Amniotic stem cell (primary cell): ENCODE results near the gene TH.
"Not testable (repeated sequence)": the region's sequence is repeated elsewhere in the genome, so short reads cannot be mapped to it uniquely, and the experiment has no call there.

Source experiments
- DNase-seq: peaks from one replicate; lab custom pipeline; 2025; lab: John Stamatoyannopoulos, UW

The TH gene

DNA sequence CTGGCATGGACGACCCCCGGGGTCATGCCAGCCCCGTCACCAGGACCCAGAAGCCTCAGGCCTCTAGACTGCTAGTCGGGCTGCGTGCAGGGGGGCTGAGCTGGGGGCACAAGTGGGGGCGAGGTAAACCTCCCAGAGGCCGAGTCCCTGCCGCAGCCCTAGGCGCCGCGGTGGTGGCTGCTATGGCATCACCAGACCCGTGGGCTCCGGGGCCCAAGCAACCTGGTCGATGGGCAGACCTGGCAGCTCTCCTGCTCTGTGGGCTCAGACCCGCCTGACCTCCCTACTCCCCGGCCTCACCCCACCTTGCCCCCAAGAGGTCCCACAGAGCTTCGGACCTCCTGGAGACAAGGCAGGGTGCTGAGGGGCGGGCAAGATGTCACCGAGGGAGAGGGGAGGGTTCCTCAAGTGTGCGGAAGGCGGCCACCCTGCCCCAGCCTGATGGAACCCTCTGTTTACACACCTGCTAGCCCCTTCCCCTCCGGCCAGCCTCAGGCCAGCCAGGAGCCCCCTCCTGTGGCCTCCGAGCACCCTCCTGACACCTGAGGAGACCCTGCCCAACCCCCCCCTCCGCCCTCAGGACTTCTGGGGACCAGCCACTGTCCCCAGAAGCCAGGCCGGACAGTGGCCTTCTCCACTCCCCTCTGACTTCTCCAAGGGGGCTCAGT is 41.8 kb downstream of the TH start:
- no peak for DNase-seq

DNA sequence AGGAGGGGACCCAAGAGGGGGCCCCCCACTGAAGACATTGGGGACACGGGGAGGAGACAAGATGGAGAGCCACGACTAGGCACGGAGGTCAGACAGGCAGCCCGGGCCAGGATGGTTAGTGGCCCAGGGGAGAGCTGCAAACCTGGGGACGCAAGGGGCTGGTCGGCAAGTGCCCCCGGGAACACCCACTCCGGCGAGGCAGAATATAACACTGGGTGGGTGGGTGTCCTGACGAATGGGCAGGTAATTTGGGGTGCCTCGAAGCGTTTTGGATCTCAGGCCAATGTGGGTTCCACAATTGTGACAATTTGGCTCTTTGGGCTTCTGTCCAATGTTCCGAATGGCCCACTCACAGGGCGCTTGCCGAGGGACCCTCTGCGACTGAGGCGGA is 42.3 kb downstream of the TH start:
- DNase-seq = no peak

DNA sequence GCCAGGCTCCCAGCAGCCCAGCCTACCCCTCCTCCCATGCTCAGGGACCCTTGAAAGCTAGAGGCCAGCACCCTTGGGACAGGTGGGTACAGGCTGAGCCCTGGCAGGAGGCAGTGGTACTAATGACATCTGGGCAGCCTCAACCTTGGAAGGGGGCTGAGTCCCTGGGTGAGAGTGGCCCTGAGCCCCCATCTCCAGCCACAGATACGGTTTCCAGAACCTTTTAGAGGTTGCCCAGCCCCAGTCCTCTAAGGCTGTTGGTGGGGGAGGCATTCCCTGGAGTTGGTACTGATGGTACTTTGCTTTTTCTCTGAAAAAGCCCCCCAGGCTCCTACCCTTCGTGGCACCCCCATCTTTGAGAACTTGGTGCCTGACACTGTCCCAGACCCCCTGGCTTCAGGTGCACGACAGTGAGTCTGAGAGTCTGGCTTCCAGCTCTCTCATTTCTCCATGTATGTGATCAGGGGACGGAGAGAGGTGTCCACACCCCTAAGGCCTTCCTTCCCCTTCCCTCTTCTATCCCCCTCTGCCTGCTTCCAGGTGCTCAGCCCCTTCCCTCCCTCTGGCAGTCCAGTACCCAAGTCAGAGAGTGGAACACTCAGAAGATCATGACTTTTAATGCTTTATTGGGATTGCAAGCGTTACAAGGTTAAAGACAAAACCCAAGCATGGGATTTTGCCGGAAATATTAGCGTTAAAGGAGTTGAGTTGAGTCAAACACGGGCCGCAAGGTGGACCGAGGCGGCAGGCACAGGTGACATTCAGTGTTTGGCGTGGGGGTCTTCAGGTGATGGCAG is 42.9 kb downstream of the TH start:
- no peak for DNase-seq

DNA sequence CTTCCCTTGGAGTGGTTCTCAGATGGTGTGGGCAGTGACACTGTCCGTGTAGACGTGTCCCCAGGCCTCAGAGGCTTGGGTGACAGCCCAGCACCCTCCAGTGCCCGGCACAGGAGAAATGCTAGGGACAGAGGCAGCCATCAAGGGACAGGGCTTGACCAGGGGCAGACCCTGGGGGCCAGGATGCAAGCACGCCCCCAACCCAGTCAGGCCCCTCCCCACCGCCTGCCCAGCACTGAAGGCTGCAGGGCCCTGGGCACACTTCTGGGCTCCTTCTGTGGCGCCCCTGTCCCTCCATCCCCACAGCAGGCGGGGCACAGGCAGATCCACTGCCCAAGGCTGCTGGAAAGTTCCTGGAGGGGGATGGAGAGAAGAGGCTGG is 43.5 kb downstream of the TH start:
- DNase-seq = no peak

DNA sequence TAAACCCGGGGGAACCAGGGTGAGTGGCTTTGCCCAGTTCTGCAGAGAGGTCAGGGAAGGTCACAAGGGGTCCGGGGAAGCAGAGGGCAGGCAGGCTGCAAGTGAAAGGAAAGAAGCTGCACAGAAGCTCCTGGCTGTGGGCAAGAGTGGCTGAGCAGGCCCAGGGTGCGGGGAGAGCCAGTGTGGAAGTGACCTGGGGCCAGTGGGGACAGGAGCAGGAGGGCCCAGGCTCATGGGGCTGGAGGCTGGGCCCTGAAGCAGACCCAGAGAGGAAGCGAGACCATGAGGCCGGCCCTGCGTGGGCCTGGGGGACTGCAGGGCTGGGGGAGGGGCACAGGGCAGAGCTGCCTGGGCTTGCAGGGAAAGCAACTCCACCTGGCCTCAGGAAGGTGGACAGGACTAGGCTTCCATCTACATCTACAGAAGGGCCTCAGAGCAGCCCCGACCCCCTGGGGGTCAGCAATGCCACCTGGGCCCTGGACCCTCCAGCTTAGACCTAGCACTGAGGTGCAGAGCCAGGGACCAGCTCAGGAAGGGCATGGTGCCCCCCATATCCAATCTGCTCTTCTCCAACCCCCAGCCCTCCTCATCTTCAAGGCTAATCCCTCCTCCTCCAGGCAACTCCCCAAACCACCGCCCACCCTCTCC is 44.0 kb downstream of the TH start:
- no peak for DNase-seq

DNA sequence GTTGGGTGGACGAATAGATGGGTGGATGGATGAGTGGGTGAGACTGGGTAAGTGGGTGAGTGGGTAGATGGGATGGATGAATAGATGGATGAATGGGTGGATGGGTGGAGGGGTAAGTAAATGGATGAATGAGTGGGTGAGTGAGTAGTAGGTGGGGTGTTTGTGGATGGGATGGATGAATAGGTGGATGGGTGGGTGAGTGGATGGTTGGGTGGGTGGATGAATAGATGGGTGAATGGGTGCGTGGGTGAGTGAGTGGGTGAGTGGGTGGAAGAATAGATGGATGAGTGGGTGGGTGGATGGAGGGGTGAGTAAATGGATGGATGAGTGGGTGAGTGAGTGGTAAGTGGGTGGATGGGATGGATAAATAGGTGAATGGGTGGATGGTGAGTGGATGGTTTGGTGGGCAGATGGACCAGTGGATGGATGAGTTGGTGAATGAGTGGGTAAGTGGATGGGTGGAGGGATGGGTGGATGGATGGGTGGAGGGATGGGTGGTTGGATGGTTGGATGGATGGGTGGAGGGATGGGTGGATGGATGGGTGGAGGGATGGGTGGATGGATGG is 45.0 kb downstream of the TH start:
- no peak for DNase-seq

DNA sequence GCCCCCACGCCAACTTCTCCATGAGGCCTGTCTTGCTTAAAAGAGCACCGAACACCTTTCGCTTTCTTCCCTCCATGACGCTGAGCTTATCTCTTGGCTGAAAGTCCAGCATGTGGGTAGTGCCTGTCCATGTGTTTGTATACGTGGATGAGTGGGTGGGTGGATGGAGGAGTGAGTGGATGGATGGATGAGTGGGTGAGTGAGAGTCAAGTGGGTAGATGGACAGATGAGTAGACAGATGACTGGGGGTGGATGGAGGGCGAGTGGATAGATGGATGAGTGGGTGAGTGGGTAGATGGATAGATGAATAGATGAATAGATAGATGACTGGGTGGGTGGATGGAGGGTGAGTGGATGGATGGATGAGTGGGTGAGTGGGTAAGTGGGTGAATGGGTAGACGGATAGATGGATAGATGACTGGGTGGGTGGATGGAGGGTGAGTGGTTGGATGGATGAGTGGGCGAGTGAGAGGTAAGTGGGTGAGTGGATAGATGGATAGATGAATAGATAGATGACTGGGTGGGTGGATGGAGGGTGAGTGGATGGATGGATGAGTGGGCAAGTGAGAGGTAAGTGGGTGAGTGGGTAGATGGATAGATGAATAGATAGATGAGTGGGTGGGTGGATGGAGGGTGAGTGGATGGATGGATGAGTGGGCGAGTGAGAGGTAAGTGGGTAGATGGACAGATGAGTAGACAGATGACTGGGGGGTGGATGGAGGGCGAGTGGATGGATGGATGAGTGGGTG is 46.7 kb downstream of the TH start:
- not testable (repeated sequence) for DNase-seq

DNA sequence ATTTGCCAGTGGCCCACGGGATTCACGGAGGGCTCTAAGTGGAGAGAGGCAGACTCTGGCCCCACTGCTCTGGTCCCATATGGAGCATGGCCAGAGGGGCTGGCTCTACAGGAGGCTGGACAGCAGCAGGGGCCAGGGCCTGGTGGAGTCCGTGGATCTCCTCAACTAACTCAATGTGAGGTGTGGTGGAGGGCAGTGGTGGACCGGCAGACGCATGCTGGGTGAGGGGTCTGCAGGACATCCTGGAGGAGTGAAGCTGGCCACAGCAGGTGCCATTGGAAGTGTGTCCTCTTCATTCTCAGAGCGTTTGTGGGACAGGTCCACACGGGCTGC is 48.0 kb downstream of the TH start:
- DNase-seq = no peak

DNA sequence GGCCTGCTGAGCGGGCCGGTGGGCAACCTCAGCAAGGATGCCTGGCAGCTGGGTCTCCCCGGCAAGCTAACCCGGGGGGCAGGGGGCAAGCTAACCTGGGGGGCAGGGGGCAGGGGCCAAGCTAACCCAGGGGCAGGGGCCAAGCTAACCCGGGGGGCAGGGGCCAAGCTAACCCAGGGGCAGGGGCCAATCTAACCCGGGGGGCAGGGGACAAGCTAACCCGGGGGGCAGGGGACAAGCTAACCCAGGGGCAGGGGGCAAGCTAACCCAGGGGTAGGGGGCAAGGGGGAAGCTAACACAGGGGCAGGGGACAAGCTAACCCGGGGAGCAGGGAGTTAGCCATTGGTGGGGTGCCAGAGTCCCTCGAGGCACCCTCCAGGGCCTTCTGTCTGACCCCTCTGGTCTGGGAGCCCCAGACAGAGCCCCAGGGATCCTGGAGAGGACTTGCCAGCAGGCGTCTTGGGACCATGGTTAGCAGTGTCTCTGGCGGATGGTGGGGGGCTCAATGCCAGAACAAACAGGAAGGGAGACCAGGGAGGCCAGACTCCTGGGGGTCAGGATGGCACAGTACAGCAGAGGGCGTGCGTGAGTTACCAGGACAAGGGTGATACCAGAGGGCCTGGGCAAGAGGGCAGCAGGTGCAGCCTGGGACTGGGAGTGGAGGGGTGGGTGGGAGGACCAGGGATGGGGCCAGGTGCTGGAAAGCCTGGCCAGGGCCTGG is 48.5 kb downstream of the TH start:
- DNase-seq = no peak

DNA sequence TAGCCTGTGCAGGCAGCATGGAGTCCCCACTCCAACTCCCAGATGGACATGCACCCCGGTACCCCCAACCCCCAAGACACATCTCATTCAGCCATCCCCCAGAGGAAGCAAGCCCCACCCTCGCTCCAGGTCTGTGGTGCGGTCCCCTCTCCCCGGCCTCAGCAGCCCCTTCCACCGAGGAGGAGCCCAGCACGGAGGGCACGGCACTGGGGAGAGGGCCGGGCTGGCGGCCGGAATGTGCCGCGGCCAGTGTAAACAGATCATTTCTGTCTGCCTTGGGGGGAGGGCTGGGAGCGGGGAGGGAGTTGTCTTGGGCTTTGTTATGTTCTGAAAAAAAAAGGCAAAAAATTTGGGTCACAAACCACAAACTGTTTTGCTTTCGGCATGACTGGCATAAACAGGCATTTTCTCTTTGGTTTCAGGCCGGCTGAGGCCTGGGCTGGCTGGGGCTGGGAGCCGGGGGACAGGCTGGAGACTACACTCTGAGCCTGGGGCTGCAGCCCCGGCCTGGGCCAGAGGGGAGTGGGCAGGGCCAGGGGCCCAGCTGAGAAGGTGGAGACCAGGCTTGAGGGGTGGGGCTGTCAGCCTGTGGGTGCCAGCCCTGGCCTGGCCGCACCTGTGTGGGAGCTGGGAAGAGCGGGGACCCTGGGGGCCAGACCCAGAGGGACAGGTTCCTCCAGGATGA is 49.3 kb downstream of the TH start:
- DNase-seq = peak; percentile 52

DNA sequence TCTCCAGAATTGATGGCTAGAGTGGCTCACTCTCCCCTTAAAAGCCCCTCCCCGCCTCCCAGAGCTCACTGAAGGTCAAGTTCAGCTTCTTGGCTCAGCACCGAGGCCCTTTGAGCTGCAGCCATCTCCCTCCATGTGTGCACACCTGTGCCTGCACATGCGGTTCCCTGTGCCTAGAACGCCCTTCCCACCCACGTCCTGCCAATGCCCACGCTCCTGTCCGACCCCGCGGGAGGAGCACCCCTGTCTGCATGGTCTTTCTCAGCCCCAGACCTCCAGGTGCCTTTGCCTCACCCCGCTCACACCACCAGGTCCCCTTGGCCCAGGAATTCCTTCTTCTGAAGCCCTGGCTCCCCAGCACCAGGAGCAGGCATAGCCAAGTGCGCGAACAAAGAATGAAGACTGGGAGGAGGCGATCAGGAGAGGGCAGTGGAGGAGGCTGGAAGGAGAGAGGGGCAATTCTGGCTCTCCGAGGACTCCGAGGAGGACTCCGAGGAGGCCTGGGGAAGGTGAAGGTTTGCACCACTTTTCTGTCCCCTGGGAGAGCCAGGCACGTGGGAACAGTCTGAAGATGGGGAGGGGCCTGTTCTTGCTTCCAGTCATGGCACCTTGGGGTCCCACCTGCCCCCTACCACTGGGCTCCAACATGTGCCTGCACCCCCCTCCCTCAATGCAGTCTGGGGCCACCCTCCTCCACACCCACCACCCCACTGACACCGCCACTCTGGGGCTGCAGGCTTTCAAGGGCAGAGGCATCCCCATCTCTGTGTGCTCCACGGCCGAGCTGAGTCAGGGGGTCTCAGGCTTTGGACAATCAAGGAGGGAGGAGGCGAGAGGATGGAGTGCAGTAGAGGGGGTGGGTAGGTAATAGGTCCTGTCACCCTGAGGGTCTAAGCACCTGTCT is 50.1 kb downstream of the TH start:
- DNase-seq = no peak

DNA sequence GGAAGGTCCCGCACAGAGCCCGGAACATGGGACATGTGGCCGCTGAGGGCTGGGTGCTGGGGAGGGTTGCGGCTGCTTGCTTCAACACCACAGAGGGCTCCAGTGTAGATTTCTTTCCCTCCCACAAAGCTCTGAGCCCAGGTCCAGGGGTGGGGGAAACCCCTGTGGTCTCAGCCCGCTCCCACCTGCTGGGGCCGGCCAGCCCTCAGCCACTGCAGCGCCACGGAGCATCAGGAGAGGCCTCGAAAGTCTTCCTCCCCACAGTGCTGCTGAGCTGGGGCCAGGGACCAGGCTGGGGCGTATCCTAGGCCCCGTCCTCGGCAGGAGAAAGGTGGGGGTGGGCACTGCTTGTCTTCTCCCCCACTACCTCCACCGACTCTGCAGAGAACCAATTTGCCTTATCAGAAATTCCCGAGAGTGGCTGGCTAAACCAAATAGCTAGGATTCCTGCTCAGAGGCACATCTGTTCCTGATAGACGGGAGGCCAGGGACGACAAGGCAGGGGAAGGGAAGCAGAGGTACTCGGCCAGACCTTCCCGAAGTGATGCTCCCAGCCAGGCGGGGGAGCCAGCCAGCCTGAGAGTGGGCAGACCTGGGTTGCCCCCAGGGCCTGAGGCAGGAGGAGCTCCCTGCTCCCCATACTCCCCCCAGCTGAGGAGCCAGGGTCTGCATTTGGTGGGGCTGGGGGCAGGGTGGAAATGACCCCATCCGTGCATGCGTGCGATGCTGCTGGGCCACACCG is 51.1 kb downstream of the TH start:
- DNase-seq = peak; percentile 16

DNA sequence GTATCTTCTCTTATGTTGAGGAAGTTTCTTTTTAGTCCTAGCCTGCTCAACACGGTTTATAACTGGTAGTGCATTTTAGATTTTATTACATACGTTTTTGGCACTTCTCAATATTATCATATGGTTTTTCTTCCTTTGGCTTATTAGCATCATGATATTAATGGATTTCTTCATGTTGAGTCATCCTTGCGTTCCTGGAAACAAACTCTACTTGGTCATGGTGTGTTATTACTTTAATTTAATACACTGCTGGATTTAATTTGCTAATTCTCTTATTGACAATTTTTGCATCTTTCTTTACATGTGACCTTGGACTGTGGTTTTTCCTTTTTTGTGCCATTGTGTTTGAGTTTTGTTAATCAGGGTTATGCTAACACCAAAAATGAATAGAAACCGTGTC is 52.9 kb downstream of the TH start:
- DNase-seq = no peak

DNA sequence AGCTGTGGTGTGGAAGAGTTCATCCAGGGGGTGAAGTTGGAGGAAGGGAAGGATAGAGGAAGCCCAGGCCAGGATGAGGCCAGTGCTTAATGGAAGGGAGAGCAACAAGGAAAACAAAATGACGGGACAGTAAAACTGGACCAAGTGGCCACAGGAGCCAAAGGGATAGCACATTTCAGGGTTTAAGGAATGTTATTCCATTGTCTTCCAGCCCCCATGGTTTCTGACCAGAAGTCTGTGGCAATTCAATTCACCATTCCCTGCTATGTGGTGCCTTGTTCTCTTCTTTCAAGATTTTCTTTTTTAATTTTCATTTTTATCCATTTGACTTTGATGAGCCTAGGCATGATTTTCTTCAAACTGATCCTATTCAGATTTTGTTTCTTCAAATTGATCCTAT is 54.9 kb downstream of the TH start:
- no peak for DNase-seq

DNA sequence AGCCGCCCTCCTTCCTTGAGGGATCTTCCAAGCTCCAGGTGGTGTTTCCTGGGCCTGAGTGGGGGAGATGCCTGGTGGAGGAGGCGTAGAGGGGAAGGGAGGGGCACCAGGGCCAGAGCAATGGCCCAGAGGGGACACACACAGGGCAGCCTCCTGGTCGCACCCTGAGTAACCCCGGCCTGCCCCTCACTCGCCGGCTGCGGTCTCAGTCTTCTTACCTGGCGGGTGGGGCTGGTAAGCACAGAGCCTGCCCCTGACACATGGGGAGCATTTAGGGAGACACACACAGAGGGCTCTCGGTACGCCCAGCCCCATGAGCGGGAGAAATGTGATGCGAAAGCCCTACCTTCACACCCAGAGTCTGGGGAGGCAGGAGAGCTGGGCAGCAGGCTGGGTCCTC is 56.3 kb downstream of the TH start:
- no peak for DNase-seq

DNA sequence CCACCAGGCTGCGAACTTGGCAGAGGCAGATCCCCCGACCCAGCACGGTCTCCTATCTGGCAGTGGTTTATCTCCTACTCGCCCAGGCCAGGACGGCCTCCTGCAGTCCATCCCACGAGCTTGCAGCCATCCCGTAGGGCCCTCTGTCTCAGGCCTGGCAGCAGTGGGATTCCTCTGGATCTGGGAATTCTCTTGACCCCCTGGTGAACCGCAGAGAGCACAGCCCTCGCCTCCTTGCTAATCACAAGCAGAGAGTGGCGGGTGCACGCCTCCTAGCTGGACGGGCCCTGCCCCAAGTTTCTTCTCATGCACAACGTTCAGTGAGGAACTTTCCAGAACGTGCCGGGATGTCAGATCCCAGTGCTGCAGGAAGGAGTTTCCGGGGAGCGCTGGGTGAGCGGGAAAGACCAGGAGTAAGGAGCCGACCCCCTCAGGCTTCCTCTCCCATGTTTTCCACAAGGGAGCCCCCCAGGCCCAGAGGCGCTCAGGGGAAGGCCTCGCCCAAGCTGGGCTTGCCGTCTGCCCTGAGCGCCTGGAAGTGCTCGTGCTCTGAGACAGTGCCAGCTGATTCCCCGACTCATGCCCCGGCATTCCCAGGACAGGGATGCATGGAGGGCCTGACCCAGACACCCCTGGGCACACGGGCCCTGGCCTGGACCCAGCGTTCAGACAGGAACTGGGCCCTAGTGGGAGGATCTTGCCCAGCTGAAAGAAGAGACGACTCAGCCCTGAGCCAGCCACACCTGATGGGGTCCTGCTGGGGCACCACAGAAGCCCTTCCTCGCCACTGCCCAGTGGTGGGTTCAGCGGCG is 57.0 kb downstream of the TH start:
- no peak for DNase-seq
